Endothelial cell of umbilical vein (primary cell): Measurements from ENCODE around the gene PHACTR1. TPM values are rescaled to one million over a fixed set of nuclear protein-coding genes. Genes with fewer than 3 reads are reported as not detected.

Experiments
- BruUV-seq: library from RNA; stranded (reverse); fragments of 400-500 nt; replicated peaks from 2 replicates; lab custom pipeline; 2021; lab: Mats Ljungman, UMichigan
- CTCF ChIA-PET: fragments of 300-600, 350-600 bp; sonication (Branson Sonifier 250); formaldehyde crosslinking; loops from one replicate; lab custom pipeline; 2021; ENCODE audit warnings: antibody characterized with exemption, inconsistent platforms; lab: Charles Lee
- POLR2A ChIA-PET: fragments of 300-600, 350-600 bp; sonication (Branson Sonifier 250); formaldehyde crosslinking; loops from one replicate; lab custom pipeline; 2021; ENCODE audit warnings: antibody characterized with exemption, inconsistent platforms; lab: Charles Lee
- DNase-seq: peaks from one replicate; pipeline ENCODE4 v3.0.0-alpha.2; 2011; ENCODE audit warnings: low read depth, low spot score
- FAIRE-seq: peaks from 2 replicates; lab custom pipeline; 2011; peaks lifted over from hg19 to GRCh38; lab: Jason Lieb, UNC
- H2AFZ ChIP-seq: 2 replicates; pipeline ENCODE4 v1.6.0; 2012; ENCODE audit warnings: low read depth, low read length, control low read depth, inconsistent platforms
- H3K27ac ChIP-seq: 2 replicates; pipeline ENCODE4 v1.5.1; 2011; ENCODE audit warnings: low read depth, mild to moderate bottlenecking, control low read depth, low read length, moderate library complexity; ENCODE audit not compliant: insufficient read depth
- H3K27me3 ChIP-seq, 2 experiments: 2 replicates each; pipeline versions ENCODE4 v1.6.0 to v1.6.1; 2011; ENCODE audit warnings: low read length in 2 of 2, mixed read lengths in 1 of 2; ENCODE audit not compliant: control insufficient read depth in 2 of 2, insufficient read depth in 2 of 2
- H3K36me3 ChIP-seq, 2 experiments: 2 replicates in 1 of 2; 3 replicates in 1 of 2; pipeline ENCODE4 v1.5.1; 2011; ENCODE audit warnings: low read length in 2 of 2, mild to moderate bottlenecking in 1 of 2, moderate library complexity in 1 of 2; ENCODE audit not compliant: control insufficient read depth in 2 of 2, insufficient read depth in 2 of 2; ENCODE audit errors: extremely low read depth in 1 of 2
- H3K4me1 ChIP-seq: 3 replicates; pipeline ENCODE4 v1.5.1; 2011; ENCODE audit warnings: mild to moderate bottlenecking, low read length; ENCODE audit not compliant: control insufficient read depth, insufficient read depth; ENCODE audit errors: extremely low read depth
- H3K4me2 ChIP-seq: 2 replicates; pipeline ENCODE4 v1.6.1; 2011; ENCODE audit warnings: low read length, control low read depth, mixed read lengths; ENCODE audit not compliant: insufficient read depth
- H3K4me3 ChIP-seq, 3 experiments: fragments of 200-600 bp in 1 of 3; sonication (generic), shearing (Covaris generic) in 1 of 3; replicated peaks in 1 of 3; 2 replicates each; pipeline ENCODE4 v1.5.1; 2011 to 2016; ENCODE audit warnings: control low read depth in 3 of 3, low read length in 3 of 3, mild to moderate bottlenecking in 2 of 3, inconsistent platforms in 1 of 3, low read depth in 1 of 3, moderate library complexity in 1 of 3; ENCODE audit not compliant: insufficient read depth in 1 of 3
- H3K79me2 ChIP-seq: 2 replicates; pipeline ENCODE4 v1.6.0; 2012; ENCODE audit warnings: low read length, inconsistent platforms; ENCODE audit not compliant: control insufficient read depth, insufficient read depth
- H3K9ac ChIP-seq: replicated peaks from 2 replicates; pipeline ENCODE3; 2011; ENCODE audit warnings: low read length, control low read depth; ENCODE audit not compliant: insufficient read depth; ENCODE audit errors: extremely low read depth
- H3K9me1 ChIP-seq: replicated peaks from 3 replicates; pipeline ENCODE4 v1.6.0; 2011; ENCODE audit warnings: mild to moderate bottlenecking, low read length; ENCODE audit not compliant: control insufficient read depth, insufficient read depth; ENCODE audit errors: extremely low read depth
- H3K9me3 ChIP-seq: replicated peaks from 2 replicates; pipeline ENCODE4 v1.5.1; 2012; ENCODE audit warnings: low read length, inconsistent platforms; ENCODE audit not compliant: control insufficient read depth, insufficient read depth
- H4K20me1 ChIP-seq: replicated peaks from 2 replicates; pipeline ENCODE3; 2011; ENCODE audit warnings: mild to moderate bottlenecking, low read length; ENCODE audit not compliant: control insufficient read depth, insufficient read depth; ENCODE audit errors: extremely low read depth
- EZH2 ChIP-seq: IDR thresholded peaks from 2 replicates; pipeline ENCODE4 v1.6.1; 2012; ENCODE audit warnings: borderline replicate concordance, low read depth, mild to moderate bottlenecking, moderate library complexity, low read length, inconsistent platforms; ENCODE audit not compliant: severe bottlenecking
- FOS ChIP-seq: IDR thresholded peaks from 2 replicates; pipeline ENCODE4 v1.6.1; 2011; ENCODE audit warnings: mild to moderate bottlenecking, low read length, moderate library complexity, borderline replicate concordance; ENCODE audit not compliant: insufficient read depth
- GATA2 ChIP-seq: IDR thresholded peaks from 2 replicates; pipeline ENCODE4 v1.7.0; 2011; ENCODE audit warnings: low read depth, mild to moderate bottlenecking, moderate library complexity, mixed read lengths, low read length; ENCODE audit not compliant: insufficient read length, insufficient read depth
- MYC ChIP-seq: IDR thresholded peaks from one replicate; pipeline ENCODE4 v1.6.1; 2011; ENCODE audit warnings: mild to moderate bottlenecking, low read depth, low read length
- POLR2A ChIP-seq: IDR thresholded peaks from 2 replicates; pipeline ENCODE4 v1.6.1; 2012; ENCODE audit warnings: low read depth, mild to moderate bottlenecking, control low read depth, low read length
- POLR2AphosphoS5 ChIP-seq: IDR thresholded peaks from 2 replicates; pipeline ENCODE4 v1.6.1; 2012; ENCODE audit warnings: low read depth, mild to moderate bottlenecking, control low read depth, low read length, moderate library complexity; ENCODE audit not compliant: insufficient read depth
- dilution Hi-C: fragments of 300-500 bp; cut with MboI; formaldehyde crosslinking; loops from one replicate; pipeline ENCODE4 v1.15.0; 2019; ENCODE audit warnings: low sequenced_read_pairs; ENCODE audit not compliant: extremely low pct_ligation_motif_present
- intact Hi-C: fragments of 100-400 bp; cut with micrococcal nuclease; formaldehyde crosslinking; loops from one replicate; pipeline ENCODE4 v1.10.0; 2022
- polyA plus RNA-seq, 4 experiments: library from polyadenylated mRNA; depleted of rRNA in 3 of 4; stranded (reverse) in 3 of 4; unstranded in 1 of 4; fragments of >200 nt; gene quantifications; 2 replicates each; pipeline versions ENCODE4 v1.2.1 to v1.2.3, GENCODE V29; 2011 to 2012; ENCODE audit warnings: missing spikeins in 1 of 4
- total RNA-seq: library from RNA; stranded (reverse); gene quantifications from 2 replicates; pipeline ENCODE4 v1.2.3, GENCODE V29; 2021
- TF ChIP-seq, protein P1 (sequence below), 2 donors: IDR thresholded peaks; 1 replicate in 1 of 2; 2 replicates in 1 of 2; pipeline ENCODE4 v1.5.1; 2011; ENCODE audit warnings: low read length in 2 of 2, mild to moderate bottlenecking in 2 of 2, moderate library complexity in 2 of 2, control low read depth in 1 of 2, inconsistent platforms in 1 of 2, low read depth in 1 of 2; ENCODE audit not compliant: insufficient read depth in 1 of 2; ENCODE audit errors: extremely low read depth in 1 of 2
- TF ChIP-seq, protein P2 (sequence below): IDR thresholded peaks from 2 replicates; pipeline ENCODE4 v1.6.1; 2011; ENCODE audit not compliant: insufficient read depth, insufficient read length

Gene PHACTR1
- total and polyA plus RNA-seq, 2 donors (not counting 3 experiments of a cell fraction or from before 2014, with no cell fraction given) = 2.4 to 23.2 TPM

DNA sequence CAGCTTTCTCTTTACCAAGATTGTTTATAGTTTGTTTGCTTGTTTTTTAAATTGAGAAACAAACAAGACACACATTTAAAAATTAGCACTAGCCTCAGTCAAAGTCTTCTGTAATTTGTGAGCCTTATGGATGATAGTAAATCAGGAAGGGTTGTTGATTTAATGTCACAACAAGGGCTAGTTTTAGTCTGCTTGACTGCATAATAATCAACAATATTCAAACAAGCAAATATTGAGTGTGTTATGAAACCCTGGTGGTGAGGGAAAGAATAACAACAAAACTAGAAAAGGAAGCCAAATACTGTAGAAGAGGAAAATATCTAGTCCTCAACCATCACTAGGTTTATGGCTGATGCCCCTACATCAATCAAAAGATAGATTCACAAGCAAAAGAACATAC is 383.2 kb downstream of the PHACTR1 start:
- no peaks in the 10 kb centered on the region for H3K27me3 ChIP-seq
- CTCF ChIA-PET = interaction anchor here (0.6 to 1.1 kb wide), 3 partner anchors 11 to 21 kb away, joined by 3 read pairs; no protein-coding TSS in a partner anchor
- BruUV-seq = no TSS peak
- POLR2A ChIA-PET = no interaction called here
- no peak overlapping the region for H3K4me3 ChIP-seq
- H4K20me1 ChIP-seq = no peaks in the 10 kb centered on the region
- no peak overlapping the region for H3K27ac ChIP-seq
- FAIRE-seq (peak; percentile 49), DNase-seq (no peak)
- H3K79me2 ChIP-seq = no peaks in the 10 kb centered on the region
- intact Hi-C loops = no loop called here
- no peaks in the 10 kb centered on the region for H3K9me1 ChIP-seq
- H3K4me2 ChIP-seq = no peak overlapping the region
- H3K36me3 ChIP-seq = no peaks in the 10 kb centered on the region
- H3K9me3 ChIP-seq = no peaks in the 10 kb centered on the region
- dilution Hi-C loops = no loop called here
- TF ChIP-seq, protein P1, sequence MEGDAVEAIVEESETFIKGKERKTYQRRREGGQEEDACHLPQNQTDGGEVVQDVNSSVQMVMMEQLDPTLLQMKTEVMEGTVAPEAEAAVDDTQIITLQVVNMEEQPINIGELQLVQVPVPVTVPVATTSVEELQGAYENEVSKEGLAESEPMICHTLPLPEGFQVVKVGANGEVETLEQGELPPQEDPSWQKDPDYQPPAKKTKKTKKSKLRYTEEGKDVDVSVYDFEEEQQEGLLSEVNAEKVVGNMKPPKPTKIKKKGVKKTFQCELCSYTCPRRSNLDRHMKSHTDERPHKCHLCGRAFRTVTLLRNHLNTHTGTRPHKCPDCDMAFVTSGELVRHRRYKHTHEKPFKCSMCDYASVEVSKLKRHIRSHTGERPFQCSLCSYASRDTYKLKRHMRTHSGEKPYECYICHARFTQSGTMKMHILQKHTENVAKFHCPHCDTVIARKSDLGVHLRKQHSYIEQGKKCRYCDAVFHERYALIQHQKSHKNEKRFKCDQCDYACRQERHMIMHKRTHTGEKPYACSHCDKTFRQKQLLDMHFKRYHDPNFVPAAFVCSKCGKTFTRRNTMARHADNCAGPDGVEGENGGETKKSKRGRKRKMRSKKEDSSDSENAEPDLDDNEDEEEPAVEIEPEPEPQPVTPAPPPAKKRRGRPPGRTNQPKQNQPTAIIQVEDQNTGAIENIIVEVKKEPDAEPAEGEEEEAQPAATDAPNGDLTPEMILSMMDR (IDR thresholded peaks at IDR 0.05; ENCODE audit: extremely low read depth in 1 of 2, insufficient read depth in 1 of 2, low read depth in 1 of 2, low read length in 2 of 2) = peak in 1 of 2 donors; percentile 12
- TF ChIP-seq EZH2 = no peak
- no peak overlapping the region for H2AFZ ChIP-seq
- no peaks in the 10 kb centered on the region for H3K4me1 ChIP-seq
- no peak overlapping the region for H3K9ac ChIP-seq

DNA sequence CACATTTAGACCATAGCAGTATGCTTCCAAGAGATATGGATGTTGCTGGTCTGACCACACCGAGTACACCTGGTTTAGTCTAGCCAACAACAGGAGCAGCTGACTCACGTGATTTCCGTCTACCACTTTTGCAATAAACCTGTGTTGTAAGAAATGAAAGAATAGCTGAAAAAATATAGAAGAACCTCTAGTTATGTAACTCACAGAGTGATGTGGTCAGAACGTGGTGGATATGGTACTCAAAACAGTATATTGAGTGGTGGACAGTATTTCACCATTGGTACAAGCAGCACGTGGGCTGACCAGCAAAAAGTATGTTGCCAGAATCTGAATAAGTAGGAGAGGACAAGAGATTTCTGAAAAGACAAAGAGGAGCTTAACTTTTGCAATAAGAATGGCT is 384.8 kb downstream of the PHACTR1 start:
- Histone ChIP-seq H3K9ac (no peak overlapping the region), H4K20me1 (no peaks in the 10 kb centered on the region), H2AFZ (no peak overlapping the region), H3K9me1 (no peaks in the 10 kb centered on the region), H3K79me2 (no peaks in the 10 kb centered on the region), H3K4me2 (no peak overlapping the region), H3K9me3 (no peaks in the 10 kb centered on the region), H3K4me3 (no peak overlapping the region), H3K27me3 (no peaks in the 10 kb centered on the region), H3K27ac (no peak overlapping the region), H3K4me1 (no peaks in the 10 kb centered on the region), H3K36me3 (no peaks in the 10 kb centered on the region)
- BruUV-seq = no TSS peak
- FAIRE-seq = no peak
- ChIA-PET POLR2A (no interaction called here), CTCF (interaction anchor here (1.2 to 1.5 kb wide), 2 partner anchors 9 to 143 kb away, joined by 3 read pairs; no protein-coding TSS in a partner anchor)
- intact Hi-C loops (no loop called here), dilution Hi-C loops (no loop called here)
- TF ChIP-seq, protein P1 (IDR thresholded peaks at IDR 0.05; ENCODE audit: extremely low read depth in 1 of 2, insufficient read depth in 1 of 2, low read depth in 1 of 2, low read length in 2 of 2) = no peak
- no peak for TF ChIP-seq GATA2
- no peak for TF ChIP-seq POLR2A
- TF ChIP-seq, protein P2, sequence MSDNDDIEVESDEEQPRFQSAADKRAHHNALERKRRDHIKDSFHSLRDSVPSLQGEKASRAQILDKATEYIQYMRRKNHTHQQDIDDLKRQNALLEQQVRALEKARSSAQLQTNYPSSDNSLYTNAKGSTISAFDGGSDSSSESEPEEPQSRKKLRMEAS = no peak
- TF ChIP-seq POLR2AphosphoS5 = no peak
- TF ChIP-seq MYC = no peak
- TF ChIP-seq FOS = no peak
- TF ChIP-seq EZH2 = no peak
- DNase-seq = no peak
